ENCODE results near the gene MED23. TPM values are rescaled to one million over a fixed set of nuclear protein-coding genes. Genes with fewer than 3 reads are reported as not detected.

Gene MED23, protein sequence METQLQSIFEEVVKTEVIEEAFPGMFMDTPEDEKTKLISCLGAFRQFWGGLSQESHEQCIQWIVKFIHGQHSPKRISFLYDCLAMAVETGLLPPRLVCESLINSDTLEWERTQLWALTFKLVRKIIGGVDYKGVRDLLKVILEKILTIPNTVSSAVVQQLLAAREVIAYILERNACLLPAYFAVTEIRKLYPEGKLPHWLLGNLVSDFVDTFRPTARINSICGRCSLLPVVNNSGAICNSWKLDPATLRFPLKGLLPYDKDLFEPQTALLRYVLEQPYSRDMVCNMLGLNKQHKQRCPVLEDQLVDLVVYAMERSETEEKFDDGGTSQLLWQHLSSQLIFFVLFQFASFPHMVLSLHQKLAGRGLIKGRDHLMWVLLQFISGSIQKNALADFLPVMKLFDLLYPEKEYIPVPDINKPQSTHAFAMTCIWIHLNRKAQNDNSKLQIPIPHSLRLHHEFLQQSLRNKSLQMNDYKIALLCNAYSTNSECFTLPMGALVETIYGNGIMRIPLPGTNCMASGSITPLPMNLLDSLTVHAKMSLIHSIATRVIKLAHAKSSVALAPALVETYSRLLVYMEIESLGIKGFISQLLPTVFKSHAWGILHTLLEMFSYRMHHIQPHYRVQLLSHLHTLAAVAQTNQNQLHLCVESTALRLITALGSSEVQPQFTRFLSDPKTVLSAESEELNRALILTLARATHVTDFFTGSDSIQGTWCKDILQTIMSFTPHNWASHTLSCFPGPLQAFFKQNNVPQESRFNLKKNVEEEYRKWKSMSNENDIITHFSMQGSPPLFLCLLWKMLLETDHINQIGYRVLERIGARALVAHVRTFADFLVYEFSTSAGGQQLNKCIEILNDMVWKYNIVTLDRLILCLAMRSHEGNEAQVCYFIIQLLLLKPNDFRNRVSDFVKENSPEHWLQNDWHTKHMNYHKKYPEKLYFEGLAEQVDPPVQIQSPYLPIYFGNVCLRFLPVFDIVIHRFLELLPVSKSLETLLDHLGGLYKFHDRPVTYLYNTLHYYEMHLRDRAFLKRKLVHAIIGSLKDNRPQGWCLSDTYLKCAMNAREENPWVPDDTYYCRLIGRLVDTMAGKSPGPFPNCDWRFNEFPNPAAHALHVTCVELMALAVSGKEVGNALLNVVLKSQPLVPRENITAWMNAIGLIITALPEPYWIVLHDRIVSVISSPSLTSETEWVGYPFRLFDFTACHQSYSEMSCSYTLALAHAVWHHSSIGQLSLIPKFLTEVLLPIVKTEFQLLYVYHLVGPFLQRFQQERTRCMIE (N-terminal part only)
- 38.8 TPM for total RNA-seq (ENCODE audit: unreplicated experiment)
- long read RNA-seq: 0 reads

- H3K9me3 Mint-ChIP-seq (ENCODE audit: unreplicated experiment): no peaks in the 10 kb centered on the region
- H3K4me3 Mint-ChIP-seq (ENCODE audit: unreplicated experiment): peak within 1 kb of the TSS; percentile 99
- TF ChIP-seq, protein P1, sequence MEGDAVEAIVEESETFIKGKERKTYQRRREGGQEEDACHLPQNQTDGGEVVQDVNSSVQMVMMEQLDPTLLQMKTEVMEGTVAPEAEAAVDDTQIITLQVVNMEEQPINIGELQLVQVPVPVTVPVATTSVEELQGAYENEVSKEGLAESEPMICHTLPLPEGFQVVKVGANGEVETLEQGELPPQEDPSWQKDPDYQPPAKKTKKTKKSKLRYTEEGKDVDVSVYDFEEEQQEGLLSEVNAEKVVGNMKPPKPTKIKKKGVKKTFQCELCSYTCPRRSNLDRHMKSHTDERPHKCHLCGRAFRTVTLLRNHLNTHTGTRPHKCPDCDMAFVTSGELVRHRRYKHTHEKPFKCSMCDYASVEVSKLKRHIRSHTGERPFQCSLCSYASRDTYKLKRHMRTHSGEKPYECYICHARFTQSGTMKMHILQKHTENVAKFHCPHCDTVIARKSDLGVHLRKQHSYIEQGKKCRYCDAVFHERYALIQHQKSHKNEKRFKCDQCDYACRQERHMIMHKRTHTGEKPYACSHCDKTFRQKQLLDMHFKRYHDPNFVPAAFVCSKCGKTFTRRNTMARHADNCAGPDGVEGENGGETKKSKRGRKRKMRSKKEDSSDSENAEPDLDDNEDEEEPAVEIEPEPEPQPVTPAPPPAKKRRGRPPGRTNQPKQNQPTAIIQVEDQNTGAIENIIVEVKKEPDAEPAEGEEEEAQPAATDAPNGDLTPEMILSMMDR (IDR thresholded peaks at IDR 0.05; ENCODE audit: partially characterized antibody, unreplicated experiment): peak; percentile 89
- H3K4me1 Mint-ChIP-seq (ENCODE audit: low read depth, unreplicated experiment): no peaks in the 10 kb centered on the region
- DNase-seq: peak; percentile 98
- H3K27me3 Mint-ChIP-seq (ENCODE audit: unreplicated experiment): peaks cover 2% of the 10 kb centered on the region
- H3K27ac Mint-ChIP-seq (ENCODE audit: unreplicated experiment): peak within 1 kb of the TSS; percentile 95
- no peaks in the 10 kb centered on the region for H3K36me3 Mint-ChIP-seq (ENCODE audit: unreplicated experiment)
These were observed at the start of gene MED23 for GRCh38 chr6:131627724-131628682. Gene MED23 (minus strand): TSS chr6:131628242. CDS start chr6:131628049, 193 bp downstream.

- TF ChIP-seq, protein P1 (IDR thresholded peaks at IDR 0.05; ENCODE audit: partially characterized antibody, unreplicated experiment): no peak
- Mint-ChIP-seq H3K4me3 (ENCODE audit: unreplicated experiment) (no peak overlapping the region), H3K9me3 (ENCODE audit: unreplicated experiment) (no peaks in the 10 kb centered on the region), H3K27me3 (ENCODE audit: unreplicated experiment) (no peaks in the 10 kb centered on the region), H3K36me3 (ENCODE audit: unreplicated experiment) (no peaks in the 10 kb centered on the region), H3K4me1 (ENCODE audit: low read depth, unreplicated experiment) (no peaks in the 10 kb centered on the region), H3K27ac (ENCODE audit: unreplicated experiment) (no peak overlapping the region)
- DNase-seq: no peak
These were observed 45.1 kb upstream of the MED23 start for GRCh38 chr6:131673184-131673583.

- no peak for DNase-seq
- no peaks in the 10 kb centered on the region for H3K27me3 Mint-ChIP-seq (ENCODE audit: unreplicated experiment)
- H3K9me3 Mint-ChIP-seq (ENCODE audit: unreplicated experiment): no peaks in the 10 kb centered on the region
- no peak overlapping the region for H3K4me3 Mint-ChIP-seq (ENCODE audit: unreplicated experiment)
- H3K27ac Mint-ChIP-seq (ENCODE audit: unreplicated experiment): no peak overlapping the region
- H3K4me1 Mint-ChIP-seq (ENCODE audit: low read depth, unreplicated experiment): no peaks in the 10 kb centered on the region
- TF ChIP-seq, protein P1 (IDR thresholded peaks at IDR 0.05; ENCODE audit: partially characterized antibody, unreplicated experiment): no peak
- no peaks in the 10 kb centered on the region for H3K36me3 Mint-ChIP-seq (ENCODE audit: unreplicated experiment)
These were observed 41.8 kb upstream of the MED23 start for GRCh38 chr6:131669891-131670290.

GRCh38 chr6:131663578-131664165 lies 35.6 kb upstream of the MED23 start:
- Mint-ChIP-seq H3K4me1 (ENCODE audit: low read depth, unreplicated experiment) (no peaks in the 10 kb centered on the region), H3K9me3 (ENCODE audit: unreplicated experiment) (no peaks in the 10 kb centered on the region), H3K4me3 (ENCODE audit: unreplicated experiment) (no peak overlapping the region), H3K36me3 (ENCODE audit: unreplicated experiment) (no peaks in the 10 kb centered on the region), H3K27ac (ENCODE audit: unreplicated experiment) (no peak overlapping the region), H3K27me3 (ENCODE audit: unreplicated experiment) (no peaks in the 10 kb centered on the region)
- no peak for DNase-seq
- TF ChIP-seq, protein P1 (IDR thresholded peaks at IDR 0.05; ENCODE audit: partially characterized antibody, unreplicated experiment): no peak

Data from glutamatergic neuron (in vitro differentiated cells).